OCI-LY1 (cell line): Measurements from ENCODE around the gene SAC3D1.

Experiments used
- H2AFZ ChIP-seq: fragments of 200-600 bp; sonication (generic), shearing (Covaris generic); 2 replicates; pipeline ENCODE4 v1.6.0; 2014; ENCODE audit warnings: antibody characterized with exemption, mild to moderate bottlenecking, low read length
- H3F3A ChIP-seq: fragments of 200-600 bp; sonication (generic), shearing (Covaris generic); 2 replicates; pipeline ENCODE4 v1.6.0; 2014; ENCODE audit warnings: mild to moderate bottlenecking, antibody characterized with exemption, low read length, moderate library complexity; ENCODE audit not compliant: insufficient read depth
- H3K27ac ChIP-seq: fragments of 200-600 bp; sonication (generic); 2 replicates; pipeline ENCODE4 v1.5.1; 2014; ENCODE audit warnings: low read length, mixed run types, mild to moderate bottlenecking, low read depth; ENCODE audit not compliant: poor library complexity, severe bottlenecking
- H3K27me3 ChIP-seq: fragments of 200-600 bp; sonication (generic); 2 replicates; pipeline ENCODE4 v1.6.0; 2014; ENCODE audit warnings: antibody characterized with exemption, mild to moderate bottlenecking, low read length, moderate library complexity; ENCODE audit not compliant: insufficient read depth
- H3K36me3 ChIP-seq: fragments of 200-600 bp; sonication (generic); 2 replicates; pipeline ENCODE4 v1.6.1; 2014; ENCODE audit warnings: mild to moderate bottlenecking, antibody characterized with exemption, low read length, moderate library complexity, mixed read lengths; ENCODE audit not compliant: insufficient read depth
- H3K4me1 ChIP-seq: fragments of 200-600 bp; sonication (generic); 2 replicates; pipeline ENCODE4 v1.5.1; 2014; ENCODE audit warnings: mild to moderate bottlenecking, low read length, moderate library complexity; ENCODE audit not compliant: insufficient read depth, severe bottlenecking
- H3K4me2 ChIP-seq: fragments of 200-600 bp; sonication (generic), shearing (Covaris generic); 2 replicates; pipeline ENCODE4 v1.6.1; 2014; ENCODE audit warnings: low read length
- H3K4me3 ChIP-seq: fragments of 200-600 bp; sonication (generic); 2 replicates; pipeline ENCODE4 v1.5.1; 2014; ENCODE audit warnings: low read length, low read depth, mild to moderate bottlenecking, mixed read lengths; ENCODE audit not compliant: poor library complexity, severe bottlenecking
- H3K79me2 ChIP-seq: fragments of 200-600 bp; shearing (Covaris generic); 2 replicates; pipeline ENCODE4 v1.6.1; 2016; ENCODE audit warnings: mixed run types, low read length, mixed read lengths; ENCODE audit not compliant: insufficient read depth
- H3K9ac ChIP-seq: fragments of 200-600 bp; sonication (generic), shearing (Covaris generic); 2 replicates; pipeline ENCODE4 v1.6.1; 2014; ENCODE audit warnings: mild to moderate bottlenecking, low read length, mixed read lengths
- H3K9me2 ChIP-seq: fragments of 200-600 bp; sonication (generic), shearing (Covaris generic); 2 replicates; pipeline ENCODE4 v1.6.1; 2014; ENCODE audit warnings: low read depth, mild to moderate bottlenecking, low read length, mixed read lengths
- H3K9me3 ChIP-seq: fragments of 200-600 bp; shearing (Covaris generic); 2 replicates; pipeline ENCODE4 v1.6.1; 2014; ENCODE audit warnings: low read length, mixed read lengths
- H4K20me1 ChIP-seq: fragments of 200-600 bp; sonication (generic), shearing (Covaris generic); 2 replicates; pipeline ENCODE4 v1.6.0; 2016; ENCODE audit warnings: mild to moderate bottlenecking, low read length; ENCODE audit not compliant: insufficient read depth
- CTCF ChIP-seq: fragments of 200-600 bp; sonication (generic), shearing (Covaris generic); IDR thresholded peaks from 2 replicates; pipeline ENCODE4 v1.5.1; 2017; ENCODE audit warnings: mild to moderate bottlenecking, antibody characterized with exemption, low read length, moderate library complexity, mixed read lengths
- EZH2 ChIP-seq: fragments of 200-600 bp; sonication (generic), shearing (Covaris generic); IDR thresholded peaks from 2 replicates; pipeline ENCODE4 v1.8.0; 2017; ENCODE audit warnings: borderline replicate concordance, mixed run types, mild to moderate bottlenecking, antibody characterized with exemption, low read length, moderate library complexity, mixed read lengths

Gene SAC3D1

GRCh38 chr11:64996710-64997380 lies 44.2 kb upstream of the SAC3D1 start, which contains the start of gene BATF2:
BATF2 (minus strand) TSS chr11:64996971; CDS start chr11:64996914, 57 bp downstream.
- Histone ChIP-seq H3K4me1 (no peaks in the 10 kb centered on the region), H4K20me1 (no peaks in the 10 kb centered on the region), H2AFZ (no peak within 1 kb of the TSS), H3K9ac (no peak within 1 kb of the TSS), H3K36me3 (no peaks in the 10 kb centered on the region), H3K9me3 (no peaks in the 10 kb centered on the region), H3K4me3 (no peak within 1 kb of the TSS), H3K4me2 (no peak within 1 kb of the TSS), H3K27me3 (no peaks in the 10 kb centered on the region), H3K9me2 (no peaks in the 10 kb centered on the region), H3K27ac (no peak within 1 kb of the TSS), H3K79me2 (no peaks in the 10 kb centered on the region), H3F3A (no peaks in the 10 kb centered on the region)
- no peak for TF ChIP-seq EZH2
- peak; percentile 35; the same call in 1 of the 2 replicates for TF ChIP-seq CTCF

GRCh38 chr11:64998141-64998540 lies 42.9 kb upstream of the SAC3D1 start:
- Histone ChIP-seq H2AFZ (no peak overlapping the region), H3K4me3 (no peak overlapping the region), H3K36me3 (no peaks in the 10 kb centered on the region), H3K9me3 (no peaks in the 10 kb centered on the region), H3F3A (no peaks in the 10 kb centered on the region), H3K27me3 (no peaks in the 10 kb centered on the region), H3K4me2 (no peak overlapping the region), H4K20me1 (no peaks in the 10 kb centered on the region), H3K9ac (no peak overlapping the region), H3K4me1 (no peaks in the 10 kb centered on the region), H3K9me2 (no peaks in the 10 kb centered on the region), H3K27ac (no peak overlapping the region), H3K79me2 (no peaks in the 10 kb centered on the region)
- no peak for TF ChIP-seq CTCF
- TF ChIP-seq EZH2: no peak

- Histone ChIP-seq H3K27ac (no peak overlapping the region), H3K36me3 (no peaks in the 10 kb centered on the region), H3K27me3 (no peaks in the 10 kb centered on the region), H2AFZ (no peak overlapping the region), H3K4me2 (no peak overlapping the region), H3K79me2 (no peaks in the 10 kb centered on the region), H3K4me3 (no peak overlapping the region), H3F3A (no peaks in the 10 kb centered on the region), H3K9me2 (no peaks in the 10 kb centered on the region), H3K9me3 (no peaks in the 10 kb centered on the region), H3K4me1 (no peaks in the 10 kb centered on the region), H3K9ac (no peak overlapping the region), H4K20me1 (no peaks in the 10 kb centered on the region)
- TF ChIP-seq EZH2 (no peak), CTCF (no peak)
Observed at GRCh38 chr11:64998690-64999431, 42.1 kb upstream of the SAC3D1 start.
